Measurements from ENCODE around the gene LUZP1.

LUZP1 gene

DNA sequence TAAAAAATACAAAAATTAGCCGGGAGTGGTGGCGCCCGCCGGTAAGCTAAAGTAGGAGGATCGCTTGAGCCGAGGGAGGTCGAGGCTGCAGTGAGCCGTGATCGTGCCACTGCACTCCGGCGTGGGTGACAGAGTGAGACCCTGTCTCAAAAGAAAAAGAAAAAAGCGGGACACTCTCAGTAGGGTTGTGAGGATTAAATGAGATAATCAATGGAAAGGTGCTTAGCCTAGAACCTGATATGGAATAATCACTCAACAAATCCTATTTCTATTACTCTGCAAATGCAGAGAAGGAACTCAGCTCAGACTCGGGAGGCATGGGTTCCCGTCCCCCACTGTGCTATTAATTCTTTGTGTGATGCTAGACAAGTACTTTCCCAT lies 529 bp upstream of the LUZP1 start:
- DNase-seq (ENCODE audit: extremely low read depth, low read depth): no peak
- H3K4me3 ChIP-seq (replicated peaks; ENCODE audit: low read depth, low read length): peak overlapping the region; percentile 74
- TF ChIP-seq, protein P1, sequence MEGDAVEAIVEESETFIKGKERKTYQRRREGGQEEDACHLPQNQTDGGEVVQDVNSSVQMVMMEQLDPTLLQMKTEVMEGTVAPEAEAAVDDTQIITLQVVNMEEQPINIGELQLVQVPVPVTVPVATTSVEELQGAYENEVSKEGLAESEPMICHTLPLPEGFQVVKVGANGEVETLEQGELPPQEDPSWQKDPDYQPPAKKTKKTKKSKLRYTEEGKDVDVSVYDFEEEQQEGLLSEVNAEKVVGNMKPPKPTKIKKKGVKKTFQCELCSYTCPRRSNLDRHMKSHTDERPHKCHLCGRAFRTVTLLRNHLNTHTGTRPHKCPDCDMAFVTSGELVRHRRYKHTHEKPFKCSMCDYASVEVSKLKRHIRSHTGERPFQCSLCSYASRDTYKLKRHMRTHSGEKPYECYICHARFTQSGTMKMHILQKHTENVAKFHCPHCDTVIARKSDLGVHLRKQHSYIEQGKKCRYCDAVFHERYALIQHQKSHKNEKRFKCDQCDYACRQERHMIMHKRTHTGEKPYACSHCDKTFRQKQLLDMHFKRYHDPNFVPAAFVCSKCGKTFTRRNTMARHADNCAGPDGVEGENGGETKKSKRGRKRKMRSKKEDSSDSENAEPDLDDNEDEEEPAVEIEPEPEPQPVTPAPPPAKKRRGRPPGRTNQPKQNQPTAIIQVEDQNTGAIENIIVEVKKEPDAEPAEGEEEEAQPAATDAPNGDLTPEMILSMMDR (IDR thresholded peaks at IDR 0.05; ENCODE audit: low read depth, low read length, missing control alignments): no peak

DNA sequence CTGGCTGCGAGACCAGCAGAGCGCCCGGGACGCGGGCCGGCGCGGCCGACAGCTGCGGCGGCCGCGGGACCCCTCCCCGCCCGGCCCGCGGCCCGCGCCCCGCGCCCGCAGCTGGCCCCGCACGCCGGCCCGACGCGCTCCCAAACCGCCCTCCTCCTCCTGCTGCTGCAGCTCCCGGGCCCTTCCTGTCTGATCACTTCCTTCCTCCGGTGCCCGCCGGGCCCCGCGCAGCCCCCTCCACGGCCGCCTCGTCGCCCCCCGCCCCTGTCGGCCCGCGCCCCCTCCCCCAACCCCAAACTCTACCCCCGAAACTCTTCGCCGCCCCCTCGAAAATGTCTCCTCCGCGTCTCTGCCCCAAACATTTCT lies 594 bp downstream of the LUZP1 start:
- TF ChIP-seq, protein P1 (IDR thresholded peaks at IDR 0.05; ENCODE audit: low read depth, low read length, missing control alignments): no peak
- H3K4me3 ChIP-seq (replicated peaks; ENCODE audit: low read depth, low read length): peak overlapping the region; percentile 74
- no peak for DNase-seq (ENCODE audit: extremely low read depth, low read depth)

DNA sequence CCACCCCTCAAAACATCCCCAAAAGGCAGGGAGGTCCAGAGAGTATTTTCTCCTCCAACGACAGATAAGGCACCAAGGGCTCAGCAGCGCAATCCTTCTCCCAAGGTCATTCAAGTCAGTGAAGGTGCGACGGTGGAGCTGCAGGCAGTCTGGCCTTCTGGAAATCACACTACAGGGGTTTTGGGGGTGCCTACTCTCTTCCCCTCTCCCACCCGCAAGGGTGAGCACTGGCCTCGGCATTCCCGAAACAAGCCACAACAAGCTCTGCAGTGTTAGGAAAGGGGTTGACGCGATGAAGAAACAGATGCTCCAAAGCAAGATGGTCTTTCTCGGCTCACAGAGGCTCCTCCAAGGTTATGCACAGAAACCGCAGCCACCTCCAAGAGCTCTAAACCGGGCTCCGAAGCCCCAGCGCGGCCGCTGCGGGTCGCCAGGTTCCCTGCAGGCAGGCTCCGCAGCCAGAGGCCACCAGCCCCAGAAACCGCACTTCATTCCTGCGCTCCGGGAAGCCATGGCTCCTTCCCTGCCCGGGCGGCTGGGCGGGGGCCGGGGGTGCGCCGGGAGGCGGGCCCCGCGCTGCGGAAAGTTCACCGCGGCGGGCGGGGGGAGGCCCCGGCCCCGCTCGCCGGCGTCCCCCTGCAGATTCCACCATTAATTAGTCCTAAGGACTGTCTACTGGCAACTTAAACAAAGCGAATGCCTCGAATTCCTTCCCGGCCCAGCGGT lies 1.1 kb downstream of the LUZP1 start:
- peak overlapping the region; percentile 74 for H3K4me3 ChIP-seq (replicated peaks; ENCODE audit: low read depth, low read length)
- no peak for DNase-seq (ENCODE audit: extremely low read depth, low read depth)
- TF ChIP-seq, protein P1 (IDR thresholded peaks at IDR 0.05; ENCODE audit: low read depth, low read length, missing control alignments): no peak

DNA sequence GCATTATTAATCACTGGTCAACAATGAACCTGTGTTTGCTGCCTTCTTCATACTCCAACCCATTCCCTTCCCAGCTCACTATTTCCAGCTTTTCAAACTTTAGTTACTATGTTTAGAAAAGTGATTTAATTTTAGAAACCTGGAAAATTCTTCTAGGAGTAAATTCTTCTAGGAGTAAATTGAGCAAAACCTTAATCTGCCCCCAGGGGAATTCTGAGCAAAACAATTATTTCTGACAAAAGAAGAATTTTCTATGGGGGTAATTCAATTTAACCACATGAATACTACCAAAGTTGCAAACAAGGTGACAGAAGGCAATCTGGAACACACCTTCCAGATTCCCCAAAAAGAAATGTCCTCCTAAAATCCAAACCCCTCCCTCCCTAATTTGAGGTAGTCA lies 1.8 kb downstream of the LUZP1 start:
- no peak for DNase-seq (ENCODE audit: extremely low read depth, low read depth)
- H3K4me3 ChIP-seq (replicated peaks; ENCODE audit: low read depth, low read length): peak overlapping the region; percentile 74
- TF ChIP-seq, protein P1 (IDR thresholded peaks at IDR 0.05; ENCODE audit: low read depth, low read length, missing control alignments): no peak

DNA sequence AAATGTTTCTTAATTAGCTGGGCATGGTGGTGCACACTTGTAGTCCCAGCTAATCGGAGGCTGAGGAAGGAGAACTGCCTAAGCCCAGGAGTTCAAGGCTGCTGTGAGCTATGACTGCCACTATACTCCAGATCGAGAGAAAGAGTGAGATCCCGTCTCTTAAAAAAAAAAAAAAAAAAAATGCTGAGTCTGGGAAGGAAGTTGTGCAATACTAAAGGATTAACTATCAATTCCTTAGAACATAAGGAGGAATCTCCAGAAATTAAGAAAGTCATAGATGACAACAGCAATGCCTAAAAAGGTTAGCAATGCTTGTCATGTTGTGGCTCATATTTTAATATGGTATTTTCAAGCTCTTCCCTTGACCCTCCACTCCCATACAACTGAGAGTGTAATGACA lies 5.3 kb downstream of the LUZP1 start:
- DNase-seq (ENCODE audit: extremely low read depth, low read depth): no peak
- no peak overlapping the region for H3K4me3 ChIP-seq (replicated peaks; ENCODE audit: low read depth, low read length)
- TF ChIP-seq, protein P1 (IDR thresholded peaks at IDR 0.05; ENCODE audit: low read depth, low read length, missing control alignments): no peak

DNA sequence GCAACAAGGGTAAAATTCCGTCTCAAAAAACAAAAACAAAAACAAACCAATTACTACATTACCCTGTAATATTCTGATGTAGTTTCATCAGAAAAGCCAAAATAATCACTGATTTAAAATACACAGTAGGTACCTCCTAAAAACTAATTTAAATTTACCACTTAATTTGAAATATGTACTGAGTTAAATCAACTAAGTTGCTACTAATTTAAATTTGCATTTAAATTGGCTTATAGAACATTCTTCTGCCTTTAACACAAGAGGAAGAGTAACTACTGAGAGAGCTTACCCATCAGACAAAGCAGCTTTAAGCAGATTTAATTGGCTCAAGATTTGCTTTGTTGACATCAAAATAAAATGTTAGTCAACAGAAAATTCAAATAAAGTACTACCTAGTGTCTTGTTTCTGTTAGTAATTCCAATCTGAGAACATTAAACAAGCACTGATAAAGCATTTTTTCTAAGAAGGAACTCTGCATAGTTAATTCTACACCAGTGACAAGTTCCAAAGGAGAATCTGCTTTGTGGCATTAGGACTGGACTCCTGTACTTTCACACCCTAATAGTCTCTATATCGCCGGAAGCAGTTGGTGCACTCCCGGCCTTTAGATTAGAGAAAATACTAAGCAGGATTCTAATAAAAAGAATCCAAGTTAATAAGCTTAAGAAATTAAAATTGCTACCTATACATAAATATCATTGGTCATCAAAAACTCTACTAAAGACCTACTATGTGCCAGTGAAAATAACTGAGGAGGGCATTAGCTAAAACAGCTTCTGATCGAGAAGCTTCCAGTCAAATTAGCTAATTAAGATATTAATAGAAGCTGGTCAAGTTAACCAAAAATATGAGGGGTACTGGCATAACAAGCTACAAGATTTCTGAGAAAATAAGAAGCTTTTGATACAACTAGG lies 8.4 kb downstream of the LUZP1 start:
- no peak for DNase-seq (ENCODE audit: extremely low read depth, low read depth)
- TF ChIP-seq, protein P1 (IDR thresholded peaks at IDR 0.05; ENCODE audit: low read depth, low read length, missing control alignments): no peak
- H3K4me3 ChIP-seq (replicated peaks; ENCODE audit: low read depth, low read length): no peak overlapping the region
